ENCODE results near the gene ONECUT1.

Gene ONECUT1

GRCh38 chr15:52796753-52797520 lies 6.8 kb upstream of the ONECUT1 start:
- no peak for DNase-seq

GRCh38 chr15:52796228-52796521 lies 6.0 kb upstream of the ONECUT1 start:
- DNase-seq, result no peak

- no peak for DNase-seq
Observed at GRCh38 chr15:52795464-52796227, 5.5 kb upstream of the ONECUT1 start.

GRCh38 chr15:52794665-52795463 lies 4.7 kb upstream of the ONECUT1 start:
- no peak for DNase-seq

- no peak for DNase-seq
Observed at GRCh38 chr15:52791776-52792175, 1.6 kb upstream of the ONECUT1 start.

GRCh38 chr15:52790941-52791751 lies 1.0 kb upstream of the ONECUT1 start:
- no peak for DNase-seq

GRCh38 chr15:52789601-52790168 lies 451 bp downstream of the ONECUT1 start:
- DNase-seq, result no peak

- no peak for DNase-seq
Observed at GRCh38 chr15:52789008-52789600, 1.0 kb downstream of the ONECUT1 start.

- no peak for DNase-seq
Observed at GRCh38 chr15:52788099-52788986, 1.8 kb downstream of the ONECUT1 start.

- no peak for DNase-seq
Observed at GRCh38 chr15:52787549-52788098, 2.5 kb downstream of the ONECUT1 start.

GRCh38 chr15:52787123-52787503 lies 3.0 kb downstream of the ONECUT1 start:
- no peak for DNase-seq

- DNase-seq, result no peak
Observed at GRCh38 chr15:52786436-52787122, 3.6 kb downstream of the ONECUT1 start.

- DNase-seq, result no peak
Observed at GRCh38 chr15:52785672-52786406, 4.3 kb downstream of the ONECUT1 start.

GRCh38 chr15:52784799-52785671 lies 5.1 kb downstream of the ONECUT1 start:
- no peak for DNase-seq

- DNase-seq, result no peak
Observed at GRCh38 chr15:52783929-52784798, 6.0 kb downstream of the ONECUT1 start.

GRCh38 chr15:52783191-52783829 lies 6.8 kb downstream of the ONECUT1 start:
- DNase-seq, result no peak

- DNase-seq, result no peak
Observed at GRCh38 chr15:52782514-52782913, 7.6 kb downstream of the ONECUT1 start.

All from CD4-positive, alpha-beta T cell treated with Interleukin-4 for 1 hour (primary cell).